Measurements from ENCODE around the gene TMIGD1. TPM values are rescaled to one million over a fixed set of nuclear protein-coding genes. Genes with fewer than 3 reads are reported as not detected.

The TMIGD1 gene, protein sequence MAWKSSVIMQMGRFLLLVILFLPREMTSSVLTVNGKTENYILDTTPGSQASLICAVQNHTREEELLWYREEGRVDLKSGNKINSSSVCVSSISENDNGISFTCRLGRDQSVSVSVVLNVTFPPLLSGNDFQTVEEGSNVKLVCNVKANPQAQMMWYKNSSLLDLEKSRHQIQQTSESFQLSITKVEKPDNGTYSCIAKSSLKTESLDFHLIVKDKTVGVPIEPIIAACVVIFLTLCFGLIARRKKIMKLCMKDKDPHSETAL
- not detected in 2 replicates for total RNA-seq (2014; rRNA removed; shearing (Covaris generic))

DNA sequence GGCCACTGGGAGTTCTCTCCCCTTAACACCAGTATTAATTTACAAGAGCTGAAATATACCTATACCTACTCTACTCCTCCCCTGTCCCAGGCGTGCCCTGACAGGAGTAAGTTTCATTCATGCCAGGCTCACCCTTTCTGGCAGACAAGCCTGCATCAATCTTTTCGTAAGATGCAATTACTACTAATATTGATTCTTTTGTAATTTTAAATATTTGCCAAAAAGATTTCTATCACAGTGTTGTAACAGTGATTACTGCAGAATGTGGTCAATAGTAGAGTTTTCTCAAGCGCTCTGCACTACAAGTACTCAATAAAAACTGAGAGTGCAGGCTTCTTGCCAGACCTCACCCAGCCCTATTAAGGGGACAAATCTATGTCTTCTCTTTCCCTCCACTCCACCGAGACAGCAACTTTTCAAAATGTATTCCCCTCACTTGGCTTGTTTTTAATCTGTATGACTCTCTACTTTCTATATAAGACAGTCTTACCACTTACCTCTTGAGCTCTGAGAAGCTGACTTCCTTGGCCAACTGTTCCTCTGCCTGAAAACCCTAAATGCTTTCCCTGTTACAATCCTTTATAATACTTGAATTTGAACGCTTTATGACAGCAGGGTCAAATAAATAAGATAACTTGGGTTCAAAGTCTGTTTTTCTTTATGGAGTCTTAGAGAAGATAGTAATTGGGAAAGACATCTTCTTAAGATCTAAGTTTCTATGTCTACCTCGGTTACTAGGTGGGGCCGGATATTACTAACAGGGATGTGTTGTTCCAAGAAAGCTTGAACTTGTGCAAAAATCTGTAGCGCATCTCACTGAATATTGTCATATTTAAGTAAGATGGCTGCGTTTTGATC is at the start of gene TMIGD1:
TMIGD1 (minus strand) TSS at position 555 of the 858 bp plus-strand sequence. CDS start 1,924 bp downstream, outside the sequence.
- no peak for DNase-seq (ENCODE audit: low read depth)

DNA sequence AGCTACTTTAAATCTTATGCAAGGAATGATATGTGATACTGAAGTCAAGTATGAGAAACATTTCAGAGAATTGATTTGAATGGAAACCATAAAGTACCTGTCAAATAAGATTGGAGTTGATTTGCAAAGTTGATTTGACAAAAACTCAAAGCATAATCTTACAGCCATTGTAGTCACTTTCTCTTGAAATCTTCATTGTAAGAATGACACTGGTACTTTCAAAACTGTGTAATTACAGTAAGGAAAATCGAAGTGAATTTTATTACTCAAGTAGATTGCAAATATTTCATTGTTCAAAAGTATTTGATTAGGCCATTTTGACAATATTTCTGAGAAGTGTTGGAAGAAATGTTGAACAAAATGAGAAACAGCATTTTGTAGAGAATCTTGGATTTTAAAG is 48.5 kb upstream of the TMIGD1 start:
- no peak for DNase-seq (ENCODE audit: low read depth)

DNA sequence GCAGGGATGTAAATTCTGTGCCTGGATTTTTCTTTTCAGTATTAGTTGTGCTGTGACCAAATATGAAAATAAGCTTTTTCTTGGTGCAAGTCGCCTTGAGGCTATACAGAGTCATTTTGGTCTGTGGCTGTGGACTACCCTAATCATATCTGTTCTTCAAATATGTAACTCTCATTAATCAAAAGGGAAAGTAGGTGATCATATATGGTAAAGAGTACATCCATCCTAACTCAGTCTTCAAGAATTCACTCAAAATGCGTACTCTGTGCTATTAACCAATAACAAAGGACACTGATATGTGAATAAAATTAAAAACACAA is 47.4 kb upstream of the TMIGD1 start:
- DNase-seq (ENCODE audit: low read depth) = no peak

DNA sequence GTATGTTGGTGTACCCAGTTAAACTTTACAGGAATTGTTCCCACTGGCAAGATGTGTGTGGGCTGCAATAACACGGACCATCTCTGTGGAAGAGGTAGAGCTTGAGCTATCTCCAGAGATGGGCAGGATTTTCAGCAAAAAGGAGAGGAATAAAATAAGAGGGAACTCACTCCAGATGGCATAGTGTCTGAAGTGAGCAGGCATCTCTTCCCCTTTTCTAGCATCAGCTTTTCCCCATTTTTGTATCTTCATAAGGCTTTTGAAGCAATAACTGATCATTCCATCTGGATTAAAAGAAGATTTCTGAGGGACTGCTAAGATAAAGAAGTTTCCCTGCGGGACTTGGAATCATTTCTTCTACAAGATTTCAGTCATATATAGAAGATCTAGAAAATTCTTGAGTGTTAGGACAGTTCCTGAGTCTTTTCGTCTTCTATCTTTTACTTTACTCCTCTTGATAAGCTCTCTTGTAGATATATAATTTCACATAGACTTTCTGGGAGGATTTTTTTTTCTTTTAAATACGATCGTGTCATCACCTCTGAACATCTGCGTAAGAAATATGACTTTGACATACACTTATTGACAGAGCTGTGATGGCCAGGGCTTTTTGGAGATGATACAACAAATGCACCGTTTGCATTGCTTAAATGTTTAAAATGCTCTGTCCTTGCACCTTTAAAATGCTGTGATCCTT is 46.9 kb upstream of the TMIGD1 start:
- DNase-seq (ENCODE audit: low read depth) = no peak

DNA sequence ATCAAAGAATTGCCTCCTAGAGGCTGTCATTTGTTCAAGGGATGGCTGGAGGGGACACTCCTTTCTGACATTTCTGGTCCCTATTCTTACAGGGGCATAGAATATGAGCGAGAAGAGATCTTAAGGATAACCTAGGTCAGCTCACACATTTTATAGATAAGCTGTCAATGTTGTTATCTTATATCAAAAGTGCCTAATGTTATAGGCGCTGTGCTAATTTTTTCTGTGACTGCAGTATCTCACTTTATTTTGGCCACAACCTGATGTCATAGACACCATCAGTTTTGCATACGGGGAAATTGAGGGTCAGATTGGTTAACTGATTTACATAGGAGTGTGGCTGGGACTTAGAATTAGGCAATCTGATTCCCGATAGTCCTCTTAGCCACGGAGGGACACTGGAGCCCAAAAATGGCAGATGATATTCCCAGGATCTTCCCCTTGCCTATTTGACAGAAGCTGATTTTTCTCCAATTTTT is 46.1 kb upstream of the TMIGD1 start:
- peak; percentile 18 for DNase-seq (ENCODE audit: low read depth)

DNA sequence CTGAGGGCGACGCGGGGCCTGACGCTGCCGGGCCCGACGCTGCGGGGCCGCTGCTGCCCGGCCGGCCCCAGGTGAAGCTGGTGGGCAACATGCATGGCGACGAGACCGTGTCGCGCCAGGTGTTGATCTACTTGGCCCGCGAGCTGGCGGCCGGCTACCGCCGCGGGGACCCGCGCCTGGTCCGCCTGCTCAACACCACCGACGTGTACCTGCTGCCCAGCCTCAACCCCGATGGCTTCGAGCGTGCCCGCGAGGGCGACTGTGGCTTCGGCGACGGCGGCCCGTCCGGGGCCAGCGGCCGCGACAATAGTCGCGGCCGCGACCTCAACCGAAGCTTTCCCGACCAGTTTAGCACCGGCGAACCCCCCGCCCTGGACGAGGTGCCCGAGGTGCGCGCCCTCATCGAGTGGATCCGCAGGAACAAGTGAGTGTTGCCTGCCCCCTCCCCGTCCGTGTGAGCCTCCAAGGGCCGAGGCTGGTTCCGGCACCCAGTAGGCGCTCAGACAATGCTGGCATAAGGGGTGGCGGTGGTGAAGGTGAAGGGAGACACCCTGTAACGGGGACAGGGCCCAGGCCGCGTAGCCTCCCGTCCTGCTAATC is 45.5 kb upstream of the TMIGD1 start:
- DNase-seq (ENCODE audit: low read depth) = no peak

DNA sequence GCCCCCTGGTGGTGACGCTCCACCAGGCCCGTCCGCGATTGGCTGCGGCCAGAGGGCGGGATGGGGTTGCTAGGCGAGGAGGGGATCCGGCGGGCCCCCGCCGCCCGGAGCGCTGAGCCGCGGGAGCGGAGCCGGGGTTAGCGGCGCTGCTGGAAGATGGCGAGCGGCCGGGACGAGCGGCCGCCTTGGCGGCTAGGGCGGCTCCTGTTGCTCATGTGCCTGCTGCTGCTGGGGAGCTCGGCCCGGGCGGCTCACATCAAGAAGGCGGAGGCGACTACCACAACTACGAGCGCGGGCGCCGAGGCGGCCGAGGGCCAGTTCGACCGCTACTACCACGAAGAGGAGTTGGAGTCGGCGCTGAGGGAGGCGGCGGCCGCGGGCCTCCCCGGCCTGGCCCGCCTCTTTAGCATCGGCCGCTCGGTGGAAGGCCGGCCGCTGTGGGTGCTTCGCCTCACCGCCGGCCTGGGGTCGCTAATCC is 45.0 kb upstream of the TMIGD1 start, which contains the start of gene CPD:
CPD (plus strand) TSS at position 103 of the 478 bp plus-strand sequence; CDS start at position 157, 54 bp downstream.
- DNase-seq (ENCODE audit: low read depth) = peak; percentile 91

DNA sequence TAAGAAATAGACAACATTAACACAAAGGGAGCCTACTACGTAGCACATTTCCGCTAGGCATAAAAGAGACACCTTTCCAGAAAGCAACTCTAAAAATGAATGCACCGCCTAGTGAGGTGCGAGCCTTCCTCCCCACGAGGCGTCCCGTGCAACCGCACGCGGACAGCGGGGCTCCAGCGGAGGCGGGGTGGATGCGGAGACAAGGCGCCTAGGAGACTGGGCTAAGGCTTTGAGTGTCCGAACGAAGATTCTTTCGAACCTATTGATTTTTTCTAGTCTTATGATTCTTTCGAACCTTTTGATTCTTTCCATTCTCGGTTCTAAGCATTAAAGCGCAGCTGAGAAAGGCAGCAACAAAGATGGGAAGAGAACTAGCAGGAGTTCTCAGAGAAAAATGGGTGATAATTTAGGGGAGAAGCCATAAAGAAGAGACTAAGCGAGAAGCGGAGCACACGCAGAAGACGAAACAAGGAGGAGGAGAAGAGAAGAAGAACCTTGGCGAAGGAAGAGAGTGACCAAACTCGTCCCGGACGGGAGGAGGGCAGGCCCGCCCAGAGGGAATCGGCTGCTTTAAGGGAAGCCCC is 44.5 kb upstream of the TMIGD1 start:
- no peak for DNase-seq (ENCODE audit: low read depth)

DNA sequence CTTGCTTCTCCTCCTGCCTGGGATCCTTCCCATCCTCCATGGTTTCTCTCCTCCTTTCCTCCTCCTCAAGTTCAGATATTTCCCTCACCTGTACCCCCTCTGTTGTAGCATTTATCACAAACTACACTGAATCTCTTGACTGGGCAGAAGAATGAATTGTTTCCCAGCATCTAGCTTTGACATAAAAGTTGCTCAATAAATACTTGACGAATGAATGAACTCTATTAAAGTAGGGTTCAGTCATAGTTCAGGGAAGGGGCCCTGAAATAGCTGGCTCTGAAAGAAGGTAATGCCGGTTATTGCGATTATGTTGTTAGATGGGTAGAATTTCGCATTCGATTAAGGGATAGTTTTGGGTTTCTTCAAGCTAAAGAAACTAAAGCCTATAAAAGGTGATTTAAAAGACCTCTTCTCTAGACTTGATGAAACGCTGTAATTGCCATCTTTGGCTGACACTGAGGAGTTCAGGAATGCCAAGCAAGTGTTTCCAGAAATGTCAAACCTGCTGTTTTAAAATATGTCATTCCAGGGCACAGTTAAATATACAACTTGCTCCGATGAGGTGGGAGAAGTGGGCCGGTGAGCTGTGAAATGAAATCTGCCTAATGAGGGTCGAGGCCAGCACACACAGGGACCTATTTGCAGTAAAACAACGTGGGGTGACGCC is 43.9 kb upstream of the TMIGD1 start:
- DNase-seq (ENCODE audit: low read depth) = no peak

DNA sequence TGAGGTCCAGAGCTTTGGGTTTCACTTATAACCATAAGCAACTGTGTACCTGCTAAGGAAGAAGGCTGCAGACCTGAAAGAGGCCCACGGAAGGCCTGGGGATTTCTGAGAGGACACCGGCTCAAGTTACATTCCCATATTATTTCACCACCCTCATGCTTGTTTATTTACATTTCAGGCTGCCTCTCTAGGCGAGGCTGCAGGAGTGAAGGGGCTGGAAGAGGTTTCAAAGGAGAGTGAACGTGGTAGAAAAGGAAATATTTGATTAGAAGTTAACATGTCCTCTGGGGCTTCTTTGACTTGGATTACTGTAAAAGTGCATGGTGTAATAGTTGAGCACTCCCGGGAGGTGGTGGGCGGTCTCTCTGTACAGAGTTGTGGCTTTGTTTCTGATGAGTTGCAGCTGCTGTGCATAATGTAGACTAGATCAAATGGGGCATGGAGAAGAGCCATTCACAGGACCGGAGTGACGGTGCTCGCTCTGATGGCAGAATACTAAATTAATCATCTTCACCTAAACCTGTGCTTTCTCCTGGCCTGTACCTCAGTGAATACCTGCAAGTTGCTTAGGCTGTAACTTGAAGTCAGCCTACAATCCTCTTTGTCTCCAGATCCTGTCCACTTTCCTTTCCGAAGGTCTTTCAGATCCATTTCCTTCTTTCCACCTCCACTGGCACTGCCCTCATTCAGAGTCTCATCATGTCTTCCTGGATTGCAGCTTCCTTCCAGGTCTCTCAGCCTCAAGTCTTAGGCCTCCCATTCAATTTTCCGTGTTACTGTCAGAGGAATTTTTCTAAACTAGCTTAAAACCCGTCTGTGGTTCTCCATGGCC is 43.0 kb upstream of the TMIGD1 start:
- peak; percentile 47 for DNase-seq (ENCODE audit: low read depth)

DNA sequence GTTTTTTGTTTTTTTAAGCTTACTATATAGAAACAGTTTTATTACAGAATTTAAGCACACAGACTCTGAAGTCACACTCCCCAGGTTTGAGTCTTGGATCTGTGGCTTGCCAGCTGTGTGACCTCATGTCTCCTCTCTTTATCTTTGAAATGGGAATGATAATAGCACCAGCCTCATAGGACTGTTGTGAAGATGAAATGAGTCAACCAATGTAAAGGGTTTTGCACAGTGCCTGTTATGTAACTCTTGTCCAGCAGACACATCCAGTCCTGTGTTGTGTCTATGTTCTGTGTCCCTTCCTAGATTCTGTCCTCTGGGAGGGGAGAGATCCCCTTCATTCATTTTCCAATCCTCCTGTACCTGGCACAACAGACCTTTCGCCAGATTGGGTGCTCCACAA is 41.8 kb upstream of the TMIGD1 start:
- DNase-seq (ENCODE audit: low read depth) = no peak

DNA sequence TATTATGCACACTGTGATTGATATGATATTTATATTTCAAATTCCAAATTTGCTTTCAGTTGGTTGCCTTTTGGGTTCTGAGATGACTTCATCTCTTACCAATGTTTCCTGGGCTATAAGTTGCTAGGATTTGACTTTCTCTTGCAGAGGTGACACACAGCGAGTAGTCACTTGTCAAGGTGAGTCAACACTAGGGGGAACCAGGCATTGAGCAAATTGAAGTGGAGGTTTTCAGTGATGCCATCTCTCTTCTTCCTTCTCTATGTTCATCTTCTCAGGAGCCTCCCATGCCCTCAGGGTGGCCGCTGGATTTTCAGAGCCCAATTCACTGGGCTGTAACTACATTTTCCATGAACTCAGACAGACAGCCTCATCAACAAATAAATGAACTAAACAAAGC is 38.9 kb upstream of the TMIGD1 start:
- peak; percentile 78 for DNase-seq (ENCODE audit: low read depth)

DNA sequence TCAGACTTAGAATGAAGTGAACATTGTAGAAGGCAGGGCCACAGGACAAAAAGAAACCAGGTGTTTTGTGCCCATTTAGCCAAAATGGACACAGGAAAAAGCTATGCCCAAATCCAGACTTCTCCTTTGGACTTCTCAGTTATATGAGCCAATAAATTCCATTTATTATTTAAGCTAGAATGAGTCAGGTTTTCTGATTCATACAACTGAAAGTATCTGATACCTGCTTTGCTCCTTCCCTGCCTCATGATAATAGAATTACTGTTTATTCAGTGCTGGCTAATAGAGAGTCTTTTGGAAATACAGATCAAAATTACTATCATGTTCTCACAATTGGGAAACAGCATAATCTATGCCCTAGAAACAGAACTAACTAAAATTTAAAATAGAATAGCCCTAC is 36.1 kb upstream of the TMIGD1 start:
- DNase-seq (ENCODE audit: low read depth) = peak; percentile 41

DNA sequence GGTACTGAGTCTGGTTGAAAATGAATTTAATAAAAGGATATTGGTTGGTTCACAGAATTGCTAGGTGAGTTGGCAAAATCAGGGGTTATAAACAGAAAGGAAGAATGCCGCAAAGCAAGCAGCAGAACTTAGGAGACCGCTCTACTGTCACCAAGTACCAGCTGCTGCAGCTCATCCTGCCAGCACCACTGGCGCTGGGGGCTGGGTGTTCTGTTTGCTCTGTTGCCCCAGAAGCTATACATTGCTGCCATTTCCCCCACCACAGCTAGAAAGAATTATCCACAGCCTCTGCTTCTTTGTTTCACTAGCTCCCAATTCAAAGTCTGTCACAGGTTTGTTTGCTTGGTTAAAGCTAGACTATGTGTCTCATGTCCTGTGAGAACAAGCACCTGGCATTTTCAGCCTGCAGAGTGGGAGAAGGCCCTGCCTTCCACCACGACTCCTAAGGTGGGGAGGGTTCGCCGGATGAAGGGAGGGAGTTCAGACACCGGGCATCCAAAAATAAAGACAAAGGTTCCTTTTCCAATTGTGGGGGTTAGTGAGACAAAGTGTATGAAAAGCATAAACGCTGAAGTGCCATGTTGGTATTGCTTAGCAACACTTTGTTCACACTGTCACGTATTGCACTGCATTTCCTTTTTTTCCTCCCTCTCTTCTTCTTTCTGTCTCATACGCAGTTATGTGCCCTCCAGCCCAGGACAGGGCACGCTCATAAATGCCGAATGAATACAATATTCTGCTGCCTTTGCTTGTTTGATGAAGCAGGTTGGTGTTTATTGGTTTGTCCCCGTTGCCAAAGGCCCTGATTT is 35.3 kb upstream of the TMIGD1 start:
- DNase-seq (ENCODE audit: low read depth) = no peak

DNA sequence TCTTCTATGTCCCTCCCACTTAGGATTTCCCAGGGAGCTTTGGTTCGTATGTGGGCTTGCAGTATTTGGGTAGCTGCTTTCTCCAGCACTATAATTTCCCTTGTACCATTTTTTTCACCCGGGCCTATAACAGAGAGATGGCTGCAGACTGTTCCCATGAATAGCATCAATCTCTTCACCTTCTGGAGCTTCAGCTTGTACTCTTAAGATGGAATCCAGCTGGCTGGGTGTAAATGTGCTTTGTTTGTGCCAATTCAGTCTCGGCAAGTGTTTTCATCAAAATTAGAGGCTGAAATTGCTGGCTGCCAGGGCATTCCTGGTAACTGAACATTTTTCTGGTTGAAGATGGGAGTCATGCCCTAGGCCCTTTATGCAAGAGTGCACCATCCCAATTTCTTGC is 32.7 kb upstream of the TMIGD1 start:
- DNase-seq (ENCODE audit: low read depth) = no peak

DNA sequence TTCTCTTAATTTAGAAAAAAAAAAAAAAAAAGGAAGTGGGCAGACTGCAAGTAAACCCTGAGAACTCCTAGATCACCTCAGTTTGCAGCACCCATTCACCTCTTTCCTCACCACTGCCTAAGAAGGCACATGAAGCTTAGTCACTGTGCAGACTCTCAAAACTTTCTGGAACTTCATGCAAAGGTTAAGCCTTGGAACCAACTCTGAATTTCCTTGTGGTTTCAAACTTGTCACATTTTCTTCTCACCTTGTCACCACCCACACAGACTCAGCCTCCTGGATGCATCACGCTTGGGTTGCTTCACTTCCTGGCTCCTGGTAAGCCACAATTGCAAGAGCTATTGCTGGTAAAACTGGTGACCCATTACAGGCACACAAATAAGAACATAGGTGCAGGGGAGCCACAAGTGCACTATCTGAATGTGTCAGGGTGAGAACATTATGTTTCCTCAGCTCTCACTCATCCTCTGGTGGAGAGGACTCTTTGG is 29.9 kb upstream of the TMIGD1 start:
- peak; percentile 92 for DNase-seq (ENCODE audit: low read depth)

DNA sequence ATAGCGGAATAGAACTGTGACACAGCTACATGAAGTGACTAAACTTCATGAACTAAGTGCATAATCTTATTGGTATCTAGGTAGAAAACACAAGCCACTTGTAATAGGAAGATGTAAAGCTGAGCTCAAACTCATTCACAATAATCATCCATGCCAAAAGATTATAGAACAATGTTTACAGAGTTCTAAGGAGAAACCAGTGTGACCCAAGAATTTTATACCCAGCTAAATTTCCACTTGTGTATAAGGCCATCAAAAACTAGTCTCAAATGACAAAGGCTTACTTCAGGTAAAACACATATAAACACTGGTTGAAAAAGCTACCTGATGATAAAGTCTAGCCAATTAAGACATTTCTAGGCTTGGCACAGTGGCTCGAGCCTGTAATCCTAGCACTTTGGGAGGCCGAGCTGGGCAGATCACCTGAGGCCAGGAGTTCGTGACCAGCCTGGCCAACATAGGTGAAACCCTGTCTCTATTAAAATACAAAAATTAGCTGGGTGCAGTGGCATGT is 28.0 kb upstream of the TMIGD1 start:
- no peak for DNase-seq (ENCODE audit: low read depth)

DNA sequence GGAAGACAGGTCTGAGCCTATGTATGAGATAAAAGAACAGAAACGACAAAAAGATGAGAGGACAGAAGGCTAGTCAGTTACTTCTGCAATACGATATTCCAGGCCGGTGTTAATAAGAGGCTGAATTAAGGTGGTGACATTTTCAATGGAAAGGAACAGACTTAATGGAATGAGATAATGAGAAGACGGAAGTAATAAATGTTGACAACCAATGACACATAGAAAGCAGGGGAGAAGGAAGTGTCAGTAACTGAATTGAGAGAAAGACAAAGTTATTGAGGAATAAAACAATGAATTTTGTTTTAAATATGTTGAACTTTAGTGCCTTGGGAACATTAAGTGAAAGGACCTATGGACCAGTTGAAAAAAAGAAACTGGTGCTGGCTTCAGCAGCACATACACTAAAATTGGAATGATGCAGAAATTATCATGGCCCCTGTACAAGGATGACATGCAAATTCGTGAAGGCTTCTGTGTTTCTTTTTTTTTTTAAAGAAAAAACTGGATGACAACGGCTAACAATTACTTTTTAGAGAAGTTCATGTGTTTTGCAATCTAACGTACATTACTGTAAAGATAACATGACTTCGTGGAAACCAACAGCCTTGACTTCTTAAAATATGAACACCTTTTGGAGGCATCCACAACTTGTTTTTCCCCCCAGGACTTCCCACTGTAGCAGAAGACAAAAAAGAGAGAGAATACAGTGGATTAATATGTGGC is 26.4 kb upstream of the TMIGD1 start:
- no peak for DNase-seq (ENCODE audit: low read depth)
